ENCODE data around the gene PRKCA.

The PRKCA gene

GRCh38 chr17:66555605-66556004 lies 253.2 kb downstream of the PRKCA start:
- DNase-seq, result no peak

GRCh38 chr17:66557200-66557599 lies 254.8 kb downstream of the PRKCA start:
- DNase-seq, result no peak

- no peak for DNase-seq
These were observed 255.5 kb downstream of the PRKCA start for GRCh38 chr17:66557886-66558285.

GRCh38 chr17:66560691-66561090 lies 258.3 kb downstream of the PRKCA start:
- DNase-seq, result no peak

GRCh38 chr17:66562119-66562518 lies 259.7 kb downstream of the PRKCA start:
- DNase-seq, result no peak

- peak; percentile 73 for DNase-seq
These were observed 262.6 kb downstream of the PRKCA start for GRCh38 chr17:66564992-66565465.

GRCh38 chr17:66567234-66568170 lies 265.1 kb downstream of the PRKCA start:
- peak; percentile 93 for DNase-seq

- DNase-seq, result no peak
These were observed 267.2 kb downstream of the PRKCA start for GRCh38 chr17:66569572-66569971.

- DNase-seq, result no peak
These were observed 268.2 kb downstream of the PRKCA start for GRCh38 chr17:66570447-66571195.

GRCh38 chr17:66571745-66572144 lies 269.3 kb downstream of the PRKCA start:
- DNase-seq, result no peak

- DNase-seq, result no peak
These were observed 270.7 kb downstream of the PRKCA start for GRCh38 chr17:66573078-66573477.

- DNase-seq, result no peak
These were observed 271.7 kb downstream of the PRKCA start for GRCh38 chr17:66574123-66574522.

GRCh38 chr17:66576473-66576872 lies 274.1 kb downstream of the PRKCA start:
- no peak for DNase-seq

GRCh38 chr17:66577041-66577440 lies 274.6 kb downstream of the PRKCA start:
- DNase-seq, result no peak

- DNase-seq, result peak; percentile 34
These were observed 276.5 kb downstream of the PRKCA start for GRCh38 chr17:66578781-66579489.

GRCh38 chr17:66579556-66579955 lies 277.1 kb downstream of the PRKCA start:
- DNase-seq, result peak; percentile 31

- peak; percentile 87 for DNase-seq
These were observed 278.0 kb downstream of the PRKCA start for GRCh38 chr17:66580184-66580955.

GRCh38 chr17:66580956-66581391 lies 278.6 kb downstream of the PRKCA start:
- peak; percentile 47 for DNase-seq

- no peak for DNase-seq
These were observed 280.1 kb downstream of the PRKCA start for GRCh38 chr17:66582373-66583111.

GRCh38 chr17:66583112-66583748 lies 280.8 kb downstream of the PRKCA start:
- DNase-seq, result no peak

GRCh38 chr17:66584927-66585326 lies 282.5 kb downstream of the PRKCA start:
- no peak for DNase-seq

Data from EL (cell line).